NB4 (cell line): ENCODE measurements around the gene TSPAN16.

Source experiments
- DNase-seq: peaks from one replicate; pipeline ENCODE4 v3.0.0; 2010; ENCODE audit warnings: low read depth
- H3K4me3 ChIP-seq: one replicate; pipeline ENCODE4 v1.5.1; 2011; ENCODE audit warnings: mild to moderate bottlenecking, low read depth, low read length, moderate library complexity
- CTCF ChIP-seq: IDR thresholded peaks from one replicate; pipeline ENCODE4 v1.5.1; 2012; ENCODE audit warnings: low read depth, low read length
- MYC ChIP-seq: IDR thresholded peaks from 2 replicates; pipeline ENCODE4 v1.6.1; 2011; ENCODE audit warnings: low read depth, low read length
- POLR2A ChIP-seq: IDR thresholded peaks from 2 replicates; pipeline ENCODE4 v1.6.1; 2011; ENCODE audit warnings: mild to moderate bottlenecking; ENCODE audit not compliant: insufficient read length; ENCODE audit errors: extremely low read depth
- TF ChIP-seq, protein P1 (sequence below): IDR thresholded peaks from 2 replicates; pipeline ENCODE4 v1.6.1; 2011; ENCODE audit warnings: low read depth, low read length

TSPAN16 gene

DNA sequence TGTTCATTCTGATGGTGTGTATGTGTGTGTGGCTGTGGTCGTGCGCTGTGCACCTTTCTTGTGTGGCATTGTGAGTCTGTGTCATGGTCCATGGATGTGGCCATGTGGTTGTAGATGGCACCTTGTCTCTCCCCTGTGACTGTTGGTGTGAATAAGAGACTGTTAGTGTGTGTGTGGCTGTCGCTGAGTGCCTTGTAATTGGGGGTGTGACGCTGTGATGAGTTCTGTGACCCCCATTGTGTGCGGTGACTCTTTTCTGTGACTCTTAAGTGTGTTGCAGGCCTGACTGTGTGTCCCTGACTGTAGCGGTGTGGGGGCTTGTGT, 60.1 kb downstream of the TSPAN16 start:
- no peak for DNase-seq
- no peak overlapping the region for H3K4me3 ChIP-seq
- no peak for TF ChIP-seq MYC
- no peak for TF ChIP-seq POLR2A
- TF ChIP-seq, protein P1, sequence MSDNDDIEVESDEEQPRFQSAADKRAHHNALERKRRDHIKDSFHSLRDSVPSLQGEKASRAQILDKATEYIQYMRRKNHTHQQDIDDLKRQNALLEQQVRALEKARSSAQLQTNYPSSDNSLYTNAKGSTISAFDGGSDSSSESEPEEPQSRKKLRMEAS: no peak
- TF ChIP-seq CTCF: no peak

DNA sequence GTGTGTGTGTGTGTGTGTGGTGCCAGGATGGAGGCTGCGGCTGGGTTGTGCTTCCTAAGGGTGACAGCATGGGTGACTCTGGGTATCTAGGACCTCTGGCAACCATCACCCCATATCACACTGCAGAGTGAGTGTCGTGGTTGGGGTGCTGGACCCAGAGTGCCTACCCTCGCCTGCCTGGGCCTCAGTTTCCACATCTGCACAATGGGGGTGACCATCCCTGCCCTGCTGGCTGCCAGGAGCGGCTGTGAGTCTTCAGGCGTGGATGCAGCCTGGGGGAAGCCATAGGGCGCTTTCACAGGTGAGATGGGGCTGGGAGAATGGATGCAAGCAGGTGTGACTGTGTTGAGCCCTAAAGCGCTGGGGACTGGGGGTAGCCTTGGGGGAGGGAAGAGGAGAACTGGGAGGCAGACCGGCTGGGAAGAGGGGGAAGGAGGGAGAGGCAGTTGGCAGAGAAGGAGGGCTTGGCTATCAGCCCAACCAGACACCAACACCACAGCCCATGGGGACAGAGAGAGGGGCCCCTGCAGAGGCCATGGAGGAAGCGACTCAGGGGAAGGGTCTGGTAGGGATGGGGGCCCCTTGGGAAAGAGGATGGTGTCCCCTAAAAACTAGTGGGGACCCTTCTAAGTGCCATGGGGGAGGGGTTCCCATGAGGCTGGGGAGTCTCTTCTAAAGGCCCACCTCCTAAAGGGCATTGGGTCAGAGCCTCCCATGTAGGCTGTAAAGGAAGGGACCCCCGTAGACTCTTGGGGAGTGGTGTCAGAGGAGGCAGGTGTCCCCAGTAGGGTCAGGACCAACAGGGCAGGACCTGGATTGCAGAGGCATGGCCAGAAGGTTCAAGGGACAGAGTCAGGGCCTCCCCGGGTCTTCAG, 61.0 kb downstream of the TSPAN16 start:
- DNase-seq: no peak
- TF ChIP-seq POLR2A (no peak), CTCF (no peak), MYC (no peak)
- TF ChIP-seq, protein P1: no peak
- no peak overlapping the region for H3K4me3 ChIP-seq

DNA sequence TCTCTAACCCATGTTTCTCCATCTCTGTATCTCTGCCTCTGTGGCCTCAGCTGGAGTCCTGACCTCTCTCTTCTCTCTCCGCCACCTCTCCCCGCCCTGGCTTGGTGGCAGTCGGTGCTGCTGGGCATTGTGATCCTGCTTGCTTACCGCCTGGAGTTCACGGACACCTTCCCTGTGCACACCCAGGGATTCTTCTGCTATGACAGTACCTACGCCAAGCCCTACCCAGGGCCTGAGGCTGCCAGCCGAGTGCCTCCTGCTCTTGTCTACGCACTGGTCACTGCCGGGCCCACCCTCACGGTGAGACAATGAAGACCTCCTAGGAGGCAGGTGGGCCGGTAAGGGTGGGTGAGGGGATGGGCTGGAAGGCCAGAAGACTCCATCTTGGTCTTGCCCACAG, 63.5 kb downstream of the TSPAN16 start:
- no peak overlapping the region for H3K4me3 ChIP-seq
- TF ChIP-seq POLR2A: no peak
- no peak for TF ChIP-seq MYC
- TF ChIP-seq, protein P1: no peak
- DNase-seq: no peak

DNA sequence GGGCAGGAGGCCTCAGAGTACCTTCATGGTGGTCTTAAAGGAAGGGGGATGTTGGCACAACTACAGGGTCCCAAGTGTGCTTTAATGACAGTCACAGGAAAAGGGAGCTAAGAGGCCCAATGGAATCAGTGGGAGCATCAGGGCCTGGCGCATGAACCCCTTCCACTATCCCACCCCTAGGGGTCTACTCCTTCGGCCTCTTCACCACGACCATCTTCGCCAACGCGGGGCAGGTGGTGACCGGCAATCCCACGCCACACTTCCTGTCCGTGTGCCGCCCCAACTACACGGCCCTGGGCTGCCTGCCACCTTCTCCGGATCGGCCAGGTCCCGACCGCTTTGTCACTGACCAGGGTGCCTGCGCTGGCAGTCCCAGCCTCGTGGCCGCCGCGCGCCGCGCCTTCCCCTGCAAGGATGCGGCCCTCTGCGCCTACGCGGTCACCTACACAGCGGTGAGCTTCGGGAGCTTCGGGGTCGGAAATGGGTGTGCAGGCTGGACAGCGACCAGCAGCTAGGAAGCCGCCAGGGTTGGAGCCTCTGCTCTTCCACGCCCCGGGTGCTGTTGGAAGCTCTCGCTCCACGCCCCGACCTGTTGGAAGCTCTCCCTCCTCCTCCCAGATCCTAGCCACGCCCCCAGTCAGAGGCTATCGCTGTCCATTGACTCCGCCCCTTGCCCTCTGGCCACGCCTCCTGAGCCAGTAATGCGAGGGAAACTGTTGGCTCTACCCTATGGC, 65.2 kb downstream of the TSPAN16 start:
- TF ChIP-seq, protein P1: no peak
- no peak for TF ChIP-seq POLR2A
- TF ChIP-seq MYC: no peak
- no peak for TF ChIP-seq CTCF
- no peak overlapping the region for H3K4me3 ChIP-seq
- DNase-seq: no peak

DNA sequence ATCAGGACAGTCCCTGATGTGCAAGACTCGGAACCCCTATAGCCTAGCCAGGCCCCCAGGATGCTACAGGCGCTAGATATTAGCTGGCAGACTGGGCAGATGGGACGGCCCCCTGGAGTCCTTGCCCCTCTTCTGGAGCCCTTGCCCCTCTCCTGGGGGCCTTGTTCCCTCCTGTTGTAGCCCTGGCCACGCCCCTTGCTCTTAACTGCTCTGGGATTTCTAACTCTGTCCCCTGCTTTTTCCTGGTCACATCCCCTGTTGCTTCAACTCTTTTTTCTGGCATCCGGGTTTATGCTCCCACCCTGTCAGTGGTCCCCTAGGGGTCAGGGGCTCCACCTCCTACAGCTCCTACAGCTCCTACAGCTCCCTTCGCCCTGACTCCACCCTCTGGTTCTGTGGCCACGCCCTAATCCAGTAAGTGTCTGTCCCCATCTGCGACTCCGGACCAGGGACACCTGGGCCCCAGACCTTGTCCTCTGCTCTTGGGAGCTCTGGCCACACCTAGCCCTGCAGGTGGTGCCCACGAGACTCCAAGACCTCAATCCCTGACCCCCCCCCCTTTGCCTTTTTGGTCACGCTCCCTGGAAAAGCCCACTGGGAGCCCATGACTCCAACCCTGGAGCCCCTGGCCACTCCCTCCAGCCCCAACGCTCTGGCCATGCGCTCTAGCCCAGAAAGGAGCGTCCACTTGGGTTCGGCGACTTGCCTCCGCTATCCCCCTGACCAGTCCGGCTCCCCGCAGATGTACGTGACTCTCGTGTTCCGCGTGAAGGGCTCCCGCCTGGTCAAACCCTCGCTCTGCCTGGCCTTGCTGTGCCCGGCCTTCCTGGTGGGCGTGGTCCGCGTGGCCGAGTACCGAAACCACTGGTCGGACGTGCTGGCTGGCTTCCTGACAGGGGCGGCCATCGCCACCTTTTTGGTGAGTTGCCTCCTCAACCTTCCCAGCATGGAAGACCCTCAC, 66.1 kb downstream of the TSPAN16 start:
- TF ChIP-seq CTCF (no peak), MYC (no peak), POLR2A (no peak)
- TF ChIP-seq, protein P1: no peak
- no peak for DNase-seq
- no peak overlapping the region for H3K4me3 ChIP-seq
